ENCODE results near the gene CPT2.
"Not testable (repeated sequence)": the region's sequence is repeated elsewhere in the genome, so short reads cannot be mapped to it uniquely, and the experiment has no call there.

The CPT2 gene

GRCh38 chr1:53203466-53203865 is 6.8 kb downstream of the CPT2 start:
- Histone ChIP-seq H3K4me3 (ENCODE audit: severe bottlenecking) (no peak overlapping the region), H3K27ac (ENCODE audit: poor library complexity, severe bottlenecking) (no peak overlapping the region), H3K4me1 (ENCODE audit: insufficient read depth, poor library complexity, severe bottlenecking) (peaks cover 7% of the 10 kb centered on the region), H3K9me3 (ENCODE audit: severe bottlenecking) (no peaks in the 10 kb centered on the region), H3K27me3 (ENCODE audit: insufficient read depth, poor library complexity, severe bottlenecking) (no peaks in the 10 kb centered on the region), H3K36me3 (ENCODE audit: low read depth) (peaks cover 54% of the 10 kb centered on the region)
- DNase-seq (ENCODE audit: low spot score) (no peak), ATAC-seq (ENCODE audit: low read depth) (no peak)
- no peak for TF ChIP-seq CTCF (IDR thresholded peaks at IDR 0.05; ENCODE audit: poor library complexity, severe bottlenecking)

- not testable (repeated sequence) for ATAC-seq (ENCODE audit: low read depth); DNase-seq (ENCODE audit: low spot score); H3K27me3 ChIP-seq (ENCODE audit: insufficient read depth, poor library complexity, severe bottlenecking); H3K9me3 ChIP-seq (ENCODE audit: severe bottlenecking); H3K4me1 ChIP-seq (ENCODE audit: insufficient read depth, poor library complexity, severe bottlenecking); H3K27ac ChIP-seq (ENCODE audit: poor library complexity, severe bottlenecking); H3K4me3 ChIP-seq (ENCODE audit: severe bottlenecking)
- peaks cover 67% of the 10 kb centered on the region for H3K36me3 ChIP-seq (ENCODE audit: low read depth)
These were observed 8.9 kb downstream of the CPT2 start for GRCh38 chr1:53205496-53205895.

- H3K27me3 ChIP-seq (ENCODE audit: insufficient read depth, poor library complexity, severe bottlenecking); H3K4me3 ChIP-seq (ENCODE audit: severe bottlenecking); H3K27ac ChIP-seq (ENCODE audit: poor library complexity, severe bottlenecking); H3K4me1 ChIP-seq (ENCODE audit: insufficient read depth, poor library complexity, severe bottlenecking); H3K9me3 ChIP-seq (ENCODE audit: severe bottlenecking); DNase-seq (ENCODE audit: low spot score); ATAC-seq (ENCODE audit: low read depth): not testable (repeated sequence)
- H3K36me3 ChIP-seq (ENCODE audit: low read depth) = peaks cover 67% of the 10 kb centered on the region
These were observed 9.6 kb downstream of the CPT2 start for GRCh38 chr1:53206083-53206685.

- DNase-seq (ENCODE audit: low spot score) (no peak), ATAC-seq (ENCODE audit: low read depth) (no peak)
- H3K4me1 ChIP-seq (ENCODE audit: insufficient read depth, poor library complexity, severe bottlenecking) = no peaks in the 10 kb centered on the region
- H3K27ac ChIP-seq (ENCODE audit: poor library complexity, severe bottlenecking) = no peak overlapping the region
- H3K4me3 ChIP-seq (ENCODE audit: severe bottlenecking) = no peak overlapping the region
- H3K9me3 ChIP-seq (ENCODE audit: severe bottlenecking) = no peaks in the 10 kb centered on the region
- H3K27me3 ChIP-seq (ENCODE audit: insufficient read depth, poor library complexity, severe bottlenecking) = no peaks in the 10 kb centered on the region
- peaks cover 66% of the 10 kb centered on the region for H3K36me3 ChIP-seq (ENCODE audit: low read depth)
- TF ChIP-seq CTCF (IDR thresholded peaks at IDR 0.05; ENCODE audit: poor library complexity, severe bottlenecking) = no peak
These were observed 10.2 kb downstream of the CPT2 start for GRCh38 chr1:53206735-53207379.

- Histone ChIP-seq H3K27ac (ENCODE audit: poor library complexity, severe bottlenecking) (no peak overlapping the region), H3K4me1 (ENCODE audit: insufficient read depth, poor library complexity, severe bottlenecking) (no peaks in the 10 kb centered on the region), H3K9me3 (ENCODE audit: severe bottlenecking) (no peaks in the 10 kb centered on the region), H3K4me3 (ENCODE audit: severe bottlenecking) (no peak overlapping the region), H3K27me3 (ENCODE audit: insufficient read depth, poor library complexity, severe bottlenecking) (no peaks in the 10 kb centered on the region), H3K36me3 (ENCODE audit: low read depth) (peaks cover 64% of the 10 kb centered on the region)
- TF ChIP-seq CTCF (IDR thresholded peaks at IDR 0.05; ENCODE audit: poor library complexity, severe bottlenecking) = no peak
- no peak for DNase-seq (ENCODE audit: low spot score)
- no peak for ATAC-seq (ENCODE audit: low read depth)
These were observed 11.1 kb downstream of the CPT2 start for GRCh38 chr1:53207726-53208125.

- no peak overlapping the region for H3K4me3 ChIP-seq (ENCODE audit: severe bottlenecking)
- H3K36me3 ChIP-seq (ENCODE audit: low read depth) = peaks cover 70% of the 10 kb centered on the region
- no peak for DNase-seq (ENCODE audit: low spot score)
- no peak overlapping the region for H3K27ac ChIP-seq (ENCODE audit: poor library complexity, severe bottlenecking)
- ATAC-seq (ENCODE audit: low read depth) = no peak
- H3K27me3 ChIP-seq (ENCODE audit: insufficient read depth, poor library complexity, severe bottlenecking) = no peaks in the 10 kb centered on the region
- TF ChIP-seq CTCF (IDR thresholded peaks at IDR 0.05; ENCODE audit: poor library complexity, severe bottlenecking) = no peak
- no peaks in the 10 kb centered on the region for H3K9me3 ChIP-seq (ENCODE audit: severe bottlenecking)
- H3K4me1 ChIP-seq (ENCODE audit: insufficient read depth, poor library complexity, severe bottlenecking) = no peaks in the 10 kb centered on the region
These were observed 13.7 kb downstream of the CPT2 start for GRCh38 chr1:53210352-53210751.

Data from RWPE2 (cell line).